GM18508 (cell line): ENCODE results near the gene FCRLB.
"Not testable (repeated sequence)": the region's sequence is repeated elsewhere in the genome, so short reads cannot be mapped to it uniquely, and the experiment has no call there.

ENCODE experiments used
- ATAC-seq: cut with Tn5 transposase; IDR thresholded peaks from one replicate; pipeline ENCODE4 v1.9.1; 2021; ENCODE audit warnings: moderate number of reproducible peaks; ENCODE audit not compliant: insufficient read depth, unreplicated experiment

The FCRLB gene

DNA sequence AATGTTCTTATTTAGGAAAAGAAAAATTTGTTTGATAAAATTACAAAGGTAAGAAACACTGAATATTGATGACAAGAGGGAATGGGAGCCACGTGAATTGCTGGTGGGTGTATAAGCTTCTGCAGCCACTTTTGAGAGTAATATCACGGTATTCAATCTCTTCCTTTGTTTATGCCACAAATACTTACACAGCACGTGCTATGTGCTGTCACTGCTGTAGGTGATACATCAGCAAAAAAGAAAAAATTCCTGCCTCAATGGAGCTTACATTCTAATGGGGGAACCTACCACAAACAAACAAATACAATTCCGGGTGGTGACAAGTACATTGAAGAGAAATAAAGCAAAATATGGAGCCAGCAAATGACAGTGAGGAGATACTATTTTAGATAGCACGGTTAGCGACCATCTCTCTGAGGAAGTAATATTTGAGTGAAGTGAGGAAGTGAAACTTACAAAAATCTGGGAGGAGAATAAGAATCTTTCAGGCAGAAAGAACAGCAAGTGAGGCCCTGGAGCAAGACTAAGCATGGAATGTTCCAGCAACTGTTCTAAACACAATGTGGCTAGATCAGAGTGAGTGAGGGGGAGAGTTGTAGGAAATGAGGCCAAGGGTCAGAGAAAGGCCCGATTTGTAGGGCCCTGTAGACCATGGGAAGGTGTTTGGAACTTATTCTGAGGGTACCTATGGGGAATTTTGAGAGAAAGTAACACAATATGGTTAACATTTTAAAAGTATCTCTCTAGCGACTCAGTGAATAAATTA is 2.6 kb upstream of the FCRLB start:
- no peak for ATAC-seq

DNA sequence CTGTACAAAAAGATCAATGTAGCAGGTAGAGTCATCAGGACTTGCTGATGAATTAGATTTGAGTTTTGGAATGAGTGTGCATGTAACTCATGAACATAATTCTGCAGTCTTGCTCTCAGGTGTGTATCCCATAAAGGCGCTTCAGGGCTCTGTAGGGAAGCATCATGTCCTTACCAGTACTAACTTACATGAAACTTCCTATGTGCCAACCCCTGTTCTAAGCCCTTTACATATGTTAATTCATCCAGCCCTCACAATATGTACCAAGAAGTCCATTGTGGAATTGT is 2.1 kb upstream of the FCRLB start:
- no peak for ATAC-seq

DNA sequence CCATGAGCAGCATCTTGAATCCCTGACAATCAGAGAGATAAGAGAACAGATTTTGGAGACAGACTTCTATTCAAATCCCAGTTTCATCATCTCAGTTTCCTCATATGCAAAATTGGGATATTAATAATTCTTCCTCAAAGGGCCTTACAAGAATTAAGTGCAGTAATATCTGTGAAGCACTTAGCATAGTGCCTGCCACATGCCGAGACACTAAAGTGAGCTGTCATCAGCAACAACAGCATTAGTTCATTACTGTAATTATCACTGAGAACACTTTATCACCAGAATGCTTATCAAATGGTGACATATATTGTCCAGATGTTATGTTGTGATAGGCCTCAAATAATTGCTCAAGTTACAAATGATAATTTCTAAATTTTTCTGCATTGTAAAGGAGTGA is 922 bp upstream of the FCRLB start:
- ATAC-seq, result no peak

DNA sequence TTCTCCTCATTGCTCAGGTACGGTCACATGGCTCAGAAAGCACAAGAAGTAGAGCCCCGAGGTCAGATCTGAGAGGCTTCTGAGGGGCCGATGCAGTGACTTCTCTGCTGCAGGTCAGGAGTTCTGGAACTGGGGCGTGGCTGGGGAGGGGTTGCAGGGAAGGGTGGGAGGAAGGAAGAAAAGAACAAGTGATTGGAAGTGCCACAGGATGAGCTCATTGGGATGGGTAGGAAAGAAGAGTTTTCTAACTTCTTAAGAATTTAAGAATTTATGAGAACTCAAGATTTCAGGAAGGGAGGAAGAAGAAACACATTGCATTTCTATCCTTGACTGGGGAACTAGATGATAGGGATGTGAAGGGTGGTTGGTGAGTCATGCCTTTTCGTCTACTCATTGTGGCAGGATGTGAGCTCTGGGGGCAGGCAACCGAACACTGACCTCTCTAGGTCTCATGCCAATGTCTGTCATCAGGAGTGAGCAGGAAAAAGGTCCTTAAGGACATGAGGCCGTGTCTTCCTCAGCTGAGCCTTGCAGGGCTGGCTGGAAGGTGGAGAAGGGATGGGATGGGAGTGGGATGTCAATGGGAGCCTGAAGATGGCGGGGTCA is 497 bp downstream of the FCRLB start:
- ATAC-seq, result no peak

DNA sequence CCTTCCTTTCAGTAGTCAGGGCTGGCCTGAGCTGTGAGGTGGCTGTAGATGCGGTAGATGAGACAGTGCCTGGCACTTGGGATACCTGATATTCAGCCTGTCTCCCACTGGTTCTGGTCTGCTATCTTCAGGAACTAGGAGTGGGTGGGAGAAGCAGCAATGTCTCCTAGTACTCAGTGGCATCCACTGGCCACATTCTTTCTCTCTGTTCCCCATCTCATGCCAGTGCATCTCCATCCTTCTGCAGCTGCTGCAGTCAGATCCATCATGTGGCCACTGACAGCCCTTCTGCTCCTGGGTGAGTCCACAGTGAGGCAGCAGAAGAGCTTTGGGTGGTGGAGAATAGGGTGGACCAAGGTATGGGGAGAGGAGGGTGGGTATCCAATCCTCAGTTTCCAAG is 1.1 kb downstream of the FCRLB start:
- no peak for ATAC-seq

DNA sequence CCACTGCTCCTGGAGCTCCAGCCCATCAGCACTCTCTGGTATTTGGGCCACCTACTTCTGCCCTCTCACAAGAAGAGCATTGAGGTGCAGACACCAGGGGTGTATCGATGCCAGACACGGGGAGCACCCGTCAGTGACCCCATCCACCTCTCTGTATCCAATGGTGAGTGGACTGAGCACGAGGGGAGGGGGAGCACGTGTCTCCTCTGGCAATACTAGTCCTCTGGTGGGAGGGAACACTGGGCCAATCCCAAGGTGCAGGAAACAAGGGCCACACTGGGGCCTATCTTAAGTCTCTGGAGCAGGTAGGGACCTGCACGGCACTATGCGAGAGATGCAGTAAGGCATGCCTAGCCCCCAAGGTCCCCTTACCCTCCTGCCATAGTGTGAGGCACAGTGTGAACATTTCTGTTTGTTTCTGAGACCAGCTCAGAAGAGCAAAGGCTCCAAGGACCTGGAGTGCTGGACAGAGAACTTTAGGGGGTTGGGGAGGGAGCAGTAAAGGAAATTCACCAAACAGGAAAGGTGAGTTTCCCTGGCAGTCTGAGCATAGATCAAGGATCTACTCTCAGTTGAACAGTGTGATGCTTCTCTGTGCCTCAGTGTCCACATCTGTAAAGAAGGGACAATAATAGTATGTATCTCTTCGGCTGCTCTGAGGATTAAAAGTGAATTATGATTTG is 2.3 kb downstream of the FCRLB start:
- no peak for ATAC-seq

DNA sequence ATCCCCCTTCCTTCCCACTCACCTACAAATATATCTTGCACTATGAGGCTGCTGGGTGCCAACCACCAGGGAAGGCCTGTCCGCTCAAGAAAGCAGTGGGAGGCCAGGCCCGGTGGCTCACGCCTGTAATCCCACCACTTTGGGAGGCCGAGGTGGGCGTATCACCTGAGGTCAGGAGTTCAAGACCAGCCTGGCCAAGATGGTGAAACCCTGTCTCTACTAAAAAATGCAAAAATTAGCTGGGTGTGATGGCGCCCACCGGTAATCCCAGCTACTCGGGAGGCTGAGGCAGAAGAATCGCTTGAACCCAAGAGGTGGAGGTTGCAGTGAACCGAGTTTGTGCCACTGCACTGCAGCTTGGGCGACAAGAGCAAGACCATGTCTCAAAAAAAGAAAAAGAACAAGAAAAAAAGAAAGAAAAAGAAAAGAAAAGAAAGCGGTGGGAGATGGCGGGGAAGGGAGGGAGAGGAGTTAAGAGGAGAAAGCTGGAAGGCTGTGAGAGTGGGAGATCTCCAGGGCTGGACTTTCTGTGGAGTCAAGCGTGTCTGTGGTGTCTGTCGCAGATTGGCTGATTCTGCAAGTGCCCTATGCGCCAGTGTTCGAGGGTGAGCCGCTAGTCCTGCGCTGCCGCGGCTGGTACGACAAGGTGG is 4.0 kb downstream of the FCRLB start:
- not testable (repeated sequence) for ATAC-seq

DNA sequence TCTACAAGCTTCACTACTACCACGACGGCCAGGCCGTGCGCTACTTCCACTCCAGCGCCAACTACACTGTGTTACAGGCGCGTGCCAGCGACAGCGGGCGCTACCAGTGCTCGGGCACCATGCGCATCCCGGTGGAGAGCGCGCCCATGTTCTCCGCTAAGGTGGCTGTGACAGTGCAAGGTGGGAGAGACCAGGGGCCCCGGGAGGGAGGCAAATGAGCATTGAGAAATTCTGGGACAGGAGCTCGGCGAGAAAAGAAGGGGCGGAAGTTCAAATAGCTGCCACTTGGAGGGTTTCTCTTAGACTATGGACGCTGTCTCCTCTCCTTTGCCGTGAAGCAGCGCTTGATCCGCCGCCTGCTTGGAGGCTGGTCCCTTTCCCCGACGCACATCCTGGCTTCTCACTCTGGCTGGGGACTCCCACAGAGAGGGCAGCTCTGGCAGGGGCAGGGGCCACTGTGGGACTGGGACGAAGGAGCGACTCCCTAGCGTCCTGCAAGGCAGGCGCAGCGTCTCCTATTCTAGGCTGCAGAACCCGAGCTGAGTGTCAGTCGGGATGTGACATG is 4.6 kb downstream of the FCRLB start:
- no peak for ATAC-seq

DNA sequence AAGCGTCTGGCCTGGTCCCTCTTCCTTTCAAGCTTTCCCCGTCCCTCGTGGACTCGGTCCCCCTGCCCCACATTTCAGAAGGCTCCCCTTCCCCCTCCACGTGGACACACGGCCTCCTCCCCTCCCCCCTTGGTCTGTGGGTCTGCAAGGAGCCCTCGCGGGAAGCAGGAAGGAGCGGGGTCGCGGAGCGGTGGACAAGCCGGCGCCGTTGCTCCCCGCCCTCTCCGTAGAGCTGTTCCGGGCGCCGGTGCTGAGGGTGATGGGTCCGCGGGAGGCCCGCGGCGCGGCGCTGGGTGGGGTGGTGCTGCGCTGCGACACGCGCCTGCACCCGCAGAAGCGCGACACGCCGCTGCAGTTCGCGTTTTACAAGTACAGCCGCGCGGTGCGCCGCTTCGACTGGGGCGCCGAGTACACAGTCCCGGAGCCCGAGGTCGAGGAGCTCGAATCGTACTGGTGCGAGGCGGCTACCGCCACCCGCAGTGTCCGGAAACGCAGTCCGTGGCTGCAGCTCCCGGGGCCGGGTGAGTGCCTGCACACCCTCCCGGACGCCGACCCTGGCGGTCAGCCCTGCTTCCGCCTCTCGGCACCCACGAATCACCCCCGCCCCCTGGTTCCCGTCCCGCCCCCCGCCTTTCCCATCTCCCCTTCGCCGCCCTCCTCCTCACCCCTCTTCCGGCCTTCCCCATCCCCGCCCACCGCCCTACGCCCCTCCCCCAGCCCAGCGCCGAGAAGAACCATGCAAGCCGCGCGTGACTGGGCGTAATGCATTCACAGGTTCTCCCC is 5.3 kb downstream of the FCRLB start:
- ATAC-seq, result no peak

DNA sequence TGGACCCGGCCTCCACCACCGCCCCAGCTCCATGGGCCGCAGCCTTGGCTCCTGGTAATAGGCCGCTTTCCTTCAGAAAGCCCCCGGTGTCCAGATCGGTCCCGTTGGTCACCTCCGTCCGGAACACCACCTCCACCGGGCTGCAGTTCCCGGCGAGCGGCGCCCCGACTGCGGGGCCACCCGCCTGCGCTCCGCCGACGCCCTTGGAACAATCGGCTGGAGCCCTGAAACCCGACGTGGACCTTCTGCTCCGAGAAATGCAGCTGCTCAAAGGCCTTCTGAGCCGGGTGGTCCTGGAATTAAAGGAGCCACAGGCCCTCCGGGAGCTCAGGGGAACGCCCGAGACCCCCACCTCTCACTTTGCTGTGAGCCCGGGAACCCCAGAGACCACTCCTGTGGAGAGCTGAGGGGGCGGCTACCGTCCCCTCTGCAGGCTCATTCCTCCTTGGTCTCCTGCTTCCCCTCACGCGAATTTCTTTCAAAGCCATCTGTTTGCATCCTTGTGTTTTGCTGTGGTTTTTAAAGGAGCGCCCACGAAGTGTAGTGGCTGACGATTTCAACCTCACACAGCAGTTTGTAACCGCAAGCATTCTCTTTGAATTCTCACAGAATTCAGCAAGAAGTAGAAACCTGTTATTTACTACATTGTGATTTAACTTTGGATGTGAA is 6.0 kb downstream of the FCRLB start:
- no peak for ATAC-seq

DNA sequence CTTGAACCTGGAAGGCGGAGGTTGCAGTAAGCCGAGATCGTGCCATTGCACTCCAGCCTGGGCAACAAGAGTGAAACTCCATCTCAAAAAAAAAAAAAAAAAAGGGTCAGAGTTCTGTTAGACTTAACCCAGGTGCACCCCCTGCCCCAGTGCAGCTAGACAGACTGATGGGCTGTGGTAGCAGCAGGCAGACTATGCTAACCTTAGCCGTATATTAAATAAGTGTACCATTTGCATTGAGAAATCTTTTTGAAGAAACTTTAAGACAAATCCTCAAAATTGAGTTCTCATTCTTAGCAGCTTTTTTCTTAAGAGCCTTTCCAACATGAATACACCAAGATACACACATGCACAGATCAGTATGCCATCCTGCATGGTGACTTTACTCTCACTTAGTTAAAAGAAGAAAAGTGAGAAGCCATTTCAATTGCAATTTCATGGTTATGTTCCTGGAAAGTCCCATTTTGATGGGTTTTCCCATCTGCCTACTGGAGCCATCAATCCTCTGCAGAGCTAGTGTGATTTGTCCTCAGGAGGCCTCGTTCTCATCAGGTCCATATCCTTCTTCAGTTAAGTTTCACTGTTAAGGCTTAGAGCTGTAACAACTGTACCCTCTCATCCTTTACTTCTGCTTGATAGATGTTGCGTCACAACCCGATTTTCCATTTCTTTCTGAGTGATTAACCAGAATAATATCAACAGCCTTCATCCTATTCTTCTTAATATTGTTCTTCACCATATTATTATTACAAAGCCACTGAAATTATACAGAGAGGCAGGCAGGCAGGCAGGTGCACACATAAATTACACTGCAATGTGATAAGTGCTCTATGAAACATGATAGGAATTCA is 7.3 kb downstream of the FCRLB start:
- no peak for ATAC-seq

DNA sequence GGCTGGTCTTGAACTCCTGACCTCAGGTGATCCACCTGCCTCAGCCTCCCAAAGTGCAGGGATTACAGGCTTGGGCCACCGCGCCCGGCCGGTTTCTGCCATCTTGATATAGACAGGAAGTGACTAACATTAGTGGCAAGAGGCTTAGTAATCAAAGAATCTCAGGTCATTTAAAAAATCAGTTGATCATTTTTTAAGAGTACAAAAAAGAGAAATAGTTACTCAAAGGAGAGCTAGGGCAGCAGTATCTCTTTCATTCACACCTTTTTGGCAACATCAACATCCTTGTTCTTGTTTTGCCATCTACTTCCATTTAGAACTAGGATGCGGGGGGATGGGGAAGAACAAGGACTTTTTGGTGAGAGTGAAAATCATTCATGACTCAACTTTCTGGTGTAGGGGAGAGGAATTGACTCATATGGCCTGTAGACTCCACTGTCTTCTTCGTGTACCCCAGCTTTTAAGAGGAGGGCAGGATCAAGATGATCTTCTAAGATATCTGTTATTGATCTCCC is 8.8 kb downstream of the FCRLB start:
- no peak for ATAC-seq

DNA sequence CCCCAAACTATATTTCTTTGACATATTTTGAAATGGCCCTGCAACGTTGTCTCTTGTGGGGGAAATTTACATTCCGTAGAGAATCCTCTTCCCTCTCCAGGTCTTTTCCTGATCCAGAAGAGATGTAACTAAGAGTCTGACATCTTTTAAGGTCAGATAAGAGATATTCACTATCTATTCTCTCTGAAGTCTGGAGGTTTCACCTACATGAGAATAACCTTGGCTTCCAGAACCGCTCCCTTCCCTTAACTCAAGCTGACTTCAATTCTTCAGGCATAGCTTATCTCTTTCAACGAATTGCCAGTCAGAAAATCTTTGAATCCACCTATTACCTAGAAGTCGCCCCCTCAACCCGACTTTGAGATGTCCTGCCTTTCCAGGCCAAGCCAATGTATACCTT is 9.9 kb downstream of the FCRLB start:
- no peak for ATAC-seq

DNA sequence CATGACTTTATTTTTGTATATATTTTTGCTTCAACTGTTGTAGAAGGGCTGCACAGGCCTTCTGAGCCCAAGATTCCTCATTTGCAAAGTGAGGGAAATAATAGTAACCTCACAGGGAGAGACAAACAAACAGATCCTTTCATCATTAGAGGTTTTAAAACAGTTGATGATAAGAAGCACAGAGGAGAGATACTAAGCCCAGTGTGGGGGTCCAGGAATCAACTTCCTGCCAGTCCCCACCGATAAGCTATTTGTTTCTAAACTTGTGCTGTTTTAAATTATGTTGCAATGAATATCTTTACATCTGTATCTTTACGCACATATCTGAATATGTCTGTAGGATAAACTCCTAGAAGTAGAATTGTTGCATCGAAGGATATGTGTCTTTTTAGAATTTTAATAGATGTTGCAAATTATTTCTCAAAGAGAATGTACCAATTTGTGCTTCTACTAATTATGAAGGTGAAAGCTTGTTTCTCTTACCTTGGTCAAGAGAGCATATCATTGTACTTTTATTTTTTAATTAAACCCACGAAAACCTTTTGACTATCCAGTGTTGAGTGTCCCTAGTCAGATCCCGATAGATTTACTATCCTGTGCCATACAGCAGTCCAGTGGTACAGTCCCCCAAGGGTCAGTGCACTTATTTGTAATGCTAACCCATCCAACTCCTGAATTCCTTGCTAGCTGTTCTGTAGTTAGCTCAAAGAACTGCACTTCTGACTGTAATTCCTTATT is 10.8 kb downstream of the FCRLB start:
- no peak for ATAC-seq

DNA sequence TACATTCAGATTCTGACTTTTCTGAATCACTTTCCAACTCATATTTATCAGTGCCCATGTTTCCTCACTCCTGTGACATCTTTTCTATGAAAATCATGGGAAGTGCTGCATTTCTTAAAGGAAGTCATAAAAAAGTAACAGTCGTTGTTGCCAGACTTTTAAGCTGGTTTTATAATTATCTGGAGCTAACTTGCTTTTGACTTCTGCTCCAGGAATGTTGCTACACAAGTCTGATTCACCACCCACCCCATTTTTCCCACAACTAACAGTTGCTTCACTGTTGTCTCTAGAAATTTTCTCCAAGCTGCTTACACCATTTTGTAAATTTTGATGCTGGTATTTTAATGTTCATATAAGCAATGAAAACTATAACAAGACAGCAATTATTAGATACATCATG is 12.2 kb downstream of the FCRLB start:
- ATAC-seq, result no peak

DNA sequence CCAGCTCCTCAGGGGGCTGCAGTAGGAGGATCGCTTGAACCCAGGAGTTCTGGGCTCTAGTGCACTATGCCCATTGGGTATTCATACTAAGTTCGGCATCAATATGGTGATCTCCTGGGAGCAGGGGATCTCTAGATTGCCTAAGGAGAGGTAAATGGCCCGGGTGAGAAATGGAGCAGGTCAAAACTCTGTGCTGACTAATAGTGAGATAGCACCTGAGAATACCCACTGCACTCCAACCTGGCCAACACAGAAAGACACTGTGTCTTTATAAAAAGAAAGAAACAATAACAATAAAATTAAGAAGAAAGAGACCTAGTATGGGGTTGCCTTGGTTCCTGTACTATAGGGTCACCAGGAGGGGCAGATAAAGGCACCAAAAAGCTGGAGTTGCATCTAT is 14.5 kb downstream of the FCRLB start:
- no peak for ATAC-seq

DNA sequence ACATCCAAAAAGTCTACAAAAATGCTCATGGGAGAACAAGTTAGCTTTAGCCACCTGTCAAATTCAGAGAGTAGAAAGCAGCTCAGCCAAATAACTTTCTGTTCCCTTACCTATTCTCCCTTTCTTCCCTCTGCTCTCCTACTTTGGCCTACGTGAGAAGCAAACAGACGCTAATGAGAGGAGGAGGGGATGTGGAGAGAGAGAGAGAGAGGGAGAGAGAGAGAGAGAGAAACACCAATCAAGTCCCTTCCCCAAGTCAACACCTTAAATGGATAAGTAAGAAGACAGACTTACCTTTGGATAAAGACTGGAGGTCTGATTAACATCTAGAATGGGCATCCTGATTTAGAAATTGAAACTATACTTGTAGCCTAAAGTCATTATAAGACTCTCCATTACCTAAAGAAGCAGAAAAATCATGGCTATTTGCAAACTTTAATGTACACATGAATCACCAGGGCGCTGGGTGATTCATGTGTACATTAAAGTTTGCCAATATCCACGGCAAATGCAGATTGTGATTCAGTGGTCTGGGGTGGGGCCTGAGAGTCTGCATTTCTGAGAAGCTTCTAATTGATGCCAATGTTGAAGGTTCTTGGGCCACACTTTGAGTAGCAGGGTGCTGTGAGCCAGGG is 15.1 kb downstream of the FCRLB start:
- ATAC-seq, result no peak

DNA sequence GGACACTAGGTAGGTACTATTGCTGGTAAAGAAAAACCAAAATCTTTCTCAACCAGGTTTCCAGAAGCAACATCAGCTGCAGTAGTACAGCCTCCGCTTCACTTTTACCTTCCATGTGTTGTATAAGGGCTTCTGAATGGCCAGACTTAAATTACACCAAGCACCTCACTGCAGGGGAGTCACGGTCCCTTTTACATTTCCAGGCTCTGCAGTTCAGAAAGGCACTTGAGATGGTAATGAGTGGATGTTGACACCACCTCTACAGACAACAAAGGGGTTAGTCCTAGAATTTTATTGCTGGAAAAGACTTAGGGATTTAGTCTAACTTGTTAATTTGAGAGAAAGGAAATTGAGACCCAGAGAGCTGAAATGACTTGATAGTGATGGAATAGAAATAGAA is 16.3 kb downstream of the FCRLB start:
- ATAC-seq, result no peak
